Spleen (tissue), 13 donors: ENCODE data around the gene GMDS. TPM values are rescaled to one million over a fixed set of nuclear protein-coding genes. Genes with fewer than 3 reads are reported as not detected.

ENCODE experiments used
- DNase-seq: peaks from one replicate; pipeline ENCODE4 v3.0.0-alpha.2; 2020
- H3K27ac ChIP-seq, 8 donors: fragments of 200-600 bp; sonication (generic) in 7 of 8; 1 replicate in 4 of 8; 2 replicates in 4 of 8; pipeline versions ENCODE4 v1.5.0 to v1.8.0; 2016 to 2021; ENCODE audit warnings: inconsistent platforms in 4 of 8, mild to moderate bottlenecking in 4 of 8, moderate library complexity in 1 of 8
- H3K27me3 ChIP-seq, 7 donors: fragments of 200-600 bp; sonication (generic) in 6 of 7; replicated peaks in 1 of 7; 1 replicate in 4 of 7; 2 replicates in 3 of 7; pipeline versions ENCODE4 v1.5.0 to v1.8.0; 2016 to 2021; ENCODE audit warnings: inconsistent platforms in 3 of 7, mild to moderate bottlenecking in 1 of 7
- H3K36me3 ChIP-seq, 6 donors: fragments of 200-600 bp; sonication (generic) in 5 of 6; 1 replicate in 4 of 6; 2 replicates in 2 of 6; pipeline versions ENCODE4 v1.5.0 to v1.8.0; 2016 to 2021; ENCODE audit warnings: inconsistent platforms in 2 of 6
- H3K4me1 ChIP-seq, 6 donors: fragments of 200-600 bp; sonication (generic) in 5 of 6; 1 replicate in 3 of 6; 2 replicates in 3 of 6; pipeline versions ENCODE4 v1.5.0 to v1.8.0; 2016 to 2021; ENCODE audit warnings: inconsistent platforms in 3 of 6
- H3K4me3 ChIP-seq, 8 donors: fragments of 200-600 bp; sonication (generic) in 7 of 8; 1 replicate in 4 of 8; 2 replicates in 4 of 8; pipeline versions ENCODE4 v1.5.0 to v1.8.0; 2016 to 2021; ENCODE audit warnings: inconsistent platforms in 4 of 8, mild to moderate bottlenecking in 4 of 8, moderate library complexity in 2 of 8
- H3K9me3 ChIP-seq, 8 donors: fragments of 200-600 bp; sonication (generic) in 7 of 8; 1 replicate in 4 of 8; 2 replicates in 4 of 8; pipeline versions ENCODE4 v1.5.0 to v1.8.0; 2016 to 2021; ENCODE audit warnings: inconsistent platforms in 4 of 8
- CTCF ChIP-seq, 11 experiments: fragments of 200-600 bp in 7 of 11; fragments of 450-650 bp in 4 of 11; sonication (generic) in 4 of 11; IDR thresholded peaks in 8 of 11; conservative IDR thresholded peaks in 3 of 11; 1 replicate in 7 of 11; 2 replicates in 4 of 11; pipeline versions ENCODE4 v1.4.0 to v1.8.0; 2016 to 2021; ENCODE audit warnings: antibody characterized with exemption in 11 of 11, inconsistent platforms in 4 of 11, mild to moderate bottlenecking in 1 of 11
- POLR2A ChIP-seq, 3 donors: fragments of 450-650 bp; IDR thresholded peaks; one replicate each; pipeline ENCODE4 v1.5.1; 2017; ENCODE audit warnings: antibody characterized with exemption in 3 of 3, mild to moderate bottlenecking in 1 of 3
- POLR2AphosphoS5 ChIP-seq, 3 donors: sonication (generic); formaldehyde crosslinking; IDR thresholded peaks; one replicate each; pipeline ENCODE4 v1.5.1; 2017; ENCODE audit warnings: antibody characterized with exemption in 3 of 3
- WGBS, 5 donors: extraction: QIAGEN DNeasy Blood & Tissue Kit in 3 of 5; methylation state at CpG; one replicate each; pipeline versions ENCODE4 v1.1.5 to v1.1.7; 2013 to 2018; 5-methylcytosine and 5-hydroxymethylcytosine counted together
- intact Hi-C: fragments of 100-400 bp; cut with DNase I; formaldehyde crosslinking; loops from one replicate; pipeline ENCODE4 v1.15.0; 2023; ENCODE audit warnings: low total_unique reads
- long read RNA-seq, 2 donors: transcript quantifications; one replicate each; lab custom pipeline, GENCODE V29; 2026
- polyA plus RNA-seq, 3 donors: library from polyadenylated mRNA; stranded (reverse); fragments of 200-250 nt; gene quantifications; one replicate each; pipeline ENCODE4 v1.2.1, GENCODE V29; 2013
- total RNA-seq, 7 donors: library from RNA; depleted of rRNA in 3 of 7; stranded (reverse); fragments of >200 nt in 3 of 7; fragmentation: NEBNext Ultra II Directional in 4 of 7; extraction: Animal tissue kit (Norgen Biotek cat#: 25700) in 4 of 7; gene quantifications; one replicate each; pipeline versions ENCODE4 v1.1.0 to v1.2.1, GENCODE V29; 2016 to 2021
- donor health status: healthy with polysubstance abuse.
- donor health status: DM: no; HTN: no; CAD: no; lungs with moderate emphysema.
- donor health status: DM: no; HTN: no; CAD: no.
- donor health status: Bipolar disorder and iron deficiency.
- donor health status: healthy.
- donor health status: DM: no; HTN: no; CAD: no.
- donor health status: DM: yes; HTN: yes; CAD: no.

Gene GMDS
- total RNA-seq, result 10 to 100 TPM; 16.5 to 30.8 (median 17.9) TPM
- 10 to 100 TPM in 2 of 3 donors, 1 to 10 TPM in 1; 9.1 to 21.6 (median 13.3) TPM for polyA plus RNA-seq
- long read RNA-seq, donor 1, transcript GMDS-202 (11 exons, 1,752 nt), result major isoform, 6 of 6 reads
- long read RNA-seq, donor 1, partial matches to known transcripts, result 0 of 6 reads
- long read RNA-seq, donor 1, other reads (novel, unspliced or antisense), result 0 of 6 reads
- long read RNA-seq, donor 2, partial matches to known transcripts, result 0 of 4 reads
- long read RNA-seq, donor 2, other reads (novel, unspliced or antisense), result 0 of 4 reads

DNA sequence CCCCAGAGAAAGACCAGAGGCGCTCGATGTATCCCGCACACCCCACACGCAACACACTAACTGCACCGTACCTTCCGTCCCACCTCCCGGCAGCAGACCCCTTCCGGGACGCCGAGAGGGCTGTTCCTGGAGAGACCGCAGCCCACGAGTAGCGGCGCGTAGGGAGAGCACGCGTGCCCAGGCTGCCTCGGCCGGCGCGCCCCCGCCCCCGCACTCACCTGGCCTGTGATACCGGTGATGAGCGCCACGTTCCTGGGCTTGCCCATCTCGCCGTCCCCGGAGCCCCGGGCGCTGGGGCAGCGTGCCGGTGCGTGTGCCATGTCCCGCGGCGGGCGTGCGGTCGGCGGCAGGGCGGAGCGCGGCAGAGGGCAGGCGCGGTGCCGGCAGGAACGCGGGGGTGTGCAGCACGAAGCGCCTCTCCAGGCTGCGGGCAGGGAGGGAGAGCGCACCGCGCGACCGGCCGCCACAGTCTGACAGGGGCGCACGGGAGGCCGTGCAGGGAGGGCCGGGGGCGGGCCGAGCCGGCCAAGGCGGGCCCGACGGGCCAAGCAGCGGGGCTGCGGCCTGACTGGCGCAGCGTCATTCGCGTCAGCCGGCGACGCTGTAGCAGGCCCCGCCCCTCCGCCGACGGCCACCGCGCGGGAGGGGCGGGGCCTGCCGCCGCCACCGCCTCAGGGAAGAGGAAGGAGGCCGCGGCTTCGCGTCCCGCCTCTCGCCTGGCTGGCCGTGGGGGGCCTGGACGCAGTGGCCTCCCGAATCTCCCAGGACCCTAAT is at the start of gene GMDS:
TSS of gene GMDS (minus strand) at position 503 of the 774 bp plus-strand sequence.
- H3K4me3 ChIP-seq, result peak within 1 kb of the TSS; percentile 89 to 98 (median 96)
- peaks cover 0 to 17% (median 5%) of the 10 kb centered on the region in 6 donors for H3K36me3 ChIP-seq
- peak within 1 kb of the TSS; percentile 45 to 93 (median 87) for H3K27ac ChIP-seq
- no peaks in the 10 kb centered on the region for H3K9me3 ChIP-seq
- intact Hi-C loops, result no loop called here
- TF ChIP-seq CTCF (IDR thresholded peaks at IDR 0.05 in 8 of 11, conservative IDR thresholded peaks at IDR 0.05 in 3 of 11), result peak in 1 of 11 experiments; percentile 33
- peak in 1 of 3 donors; percentile 68 for TF ChIP-seq POLR2A (IDR thresholded peaks at IDR 0.05)
- peak; percentile 89 to 96 (median 89) for TF ChIP-seq POLR2AphosphoS5 (IDR thresholded peaks at IDR 0.05)
- no peaks in the 10 kb centered on the region for H3K27me3 ChIP-seq
- WGBS, 5 donors, result 0 to 1% (median 0%) methylated on average over 4 to 97 of the region's 97 CpGs
- peak; percentile 97 for DNase-seq
- peaks cover 0 to 52% (median 27%) of the 10 kb centered on the region in 6 donors for H3K4me1 ChIP-seq

- Histone ChIP-seq H3K27me3 (no peaks in the 10 kb centered on the region), H3K4me3 (no peak overlapping the region), H3K9me3 (peaks cover 0 to 70% (median 29%) of the 10 kb centered on the region in 8 donors), H3K4me1 (no peaks in the 10 kb centered on the region), H3K36me3 (peaks cover 0 to 41% (median 8%) of the 10 kb centered on the region in 6 donors), H3K27ac (no peak overlapping the region)
- 92 to 100% (median 98%) methylated on average over 1 of the region's 1 CpG for WGBS, 5 donors
- DNase-seq, result no peak
- intact Hi-C loops, result no loop called here
- TF ChIP-seq POLR2AphosphoS5 (IDR thresholded peaks at IDR 0.05) (no peak), POLR2A (IDR thresholded peaks at IDR 0.05) (no peak), CTCF (IDR thresholded peaks at IDR 0.05 in 8 of 11, conservative IDR thresholded peaks at IDR 0.05 in 3 of 11) (no peak)
These were observed 40.1 kb upstream of the GMDS start for GRCh38 chr6:2285510-2285909.

- WGBS, 5 donors, result 89 to 100% (median 98%) methylated on average over 2 of the region's 2 CpGs
These were observed 30.5 kb upstream of the GMDS start for GRCh38 chr6:2275892-2276242.

More at GRCh38 chr6:2275892-2276242, 30.5 kb upstream of the GMDS start:
- TF ChIP-seq CTCF (IDR thresholded peaks at IDR 0.05 in 8 of 11, conservative IDR thresholded peaks at IDR 0.05 in 3 of 11), result no peak
- TF ChIP-seq POLR2AphosphoS5 (IDR thresholded peaks at IDR 0.05), result no peak
- TF ChIP-seq POLR2A (IDR thresholded peaks at IDR 0.05), result no peak
- H3K9me3 ChIP-seq, result peaks cover 0 to 29% (median 21%) of the 10 kb centered on the region in 8 donors
- H3K27me3 ChIP-seq, result no peaks in the 10 kb centered on the region
- H3K27ac ChIP-seq, result no peak overlapping the region
- DNase-seq, result no peak
- H3K4me1 ChIP-seq, result no peaks in the 10 kb centered on the region
- H3K4me3 ChIP-seq, result no peak overlapping the region
- peaks cover 0 to 68% (median 27%) of the 10 kb centered on the region in 6 donors for H3K36me3 ChIP-seq
- intact Hi-C loops, result no loop called here
